Hepatocyte (in vitro differentiated cells): ENCODE results near the gene PLEKHA8. TPM values are rescaled to one million over a fixed set of nuclear protein-coding genes. Genes with fewer than 3 reads are reported as not detected.

ENCODE experiments used
- DNase-seq: peaks from one replicate; pipeline ENCODE4 v3.0.0-alpha.2; 2016; ENCODE audit warnings: low spot score
- H2AFZ ChIP-seq: fragments of 200-600 bp; sonication (generic); 2 replicates; pipeline ENCODE4 v1.6.0; 2016; ENCODE audit warnings: antibody characterized with exemption, mild to moderate bottlenecking
- H3K27ac ChIP-seq: fragments of 200-600 bp; sonication (generic); 2 replicates; pipeline ENCODE4 v1.5.1; 2016; ENCODE audit warnings: mild to moderate bottlenecking
- H3K27me3 ChIP-seq: fragments of 200-600 bp; sonication (generic); 2 replicates; pipeline ENCODE4 v1.6.1; 2016
- H3K36me3 ChIP-seq: fragments of 200-600 bp; sonication (generic); replicated peaks from 2 replicates; pipeline ENCODE4 v1.5.1; 2016; ENCODE audit warnings: low read depth; ENCODE audit not compliant: insufficient read depth
- H3K4me1 ChIP-seq: fragments of 200-600 bp; sonication (generic); 2 replicates; pipeline ENCODE4 v1.5.1; 2016; ENCODE audit warnings: mild to moderate bottlenecking, moderate library complexity; ENCODE audit not compliant: insufficient read depth
- H3K4me2 ChIP-seq: fragments of 200-600 bp; sonication (generic); 2 replicates; pipeline ENCODE4 v1.6.0; 2016
- H3K4me3 ChIP-seq: fragments of 200-600 bp; sonication (generic); 2 replicates; pipeline ENCODE4 v1.5.1; 2016; ENCODE audit warnings: mild to moderate bottlenecking
- H3K79me2 ChIP-seq: fragments of 200-600 bp; sonication (generic); 2 replicates; pipeline ENCODE4 v1.6.0; 2017; ENCODE audit warnings: mild to moderate bottlenecking
- H3K9me2 ChIP-seq: fragments of 200-600 bp; sonication (generic); replicated peaks from 2 replicates; pipeline ENCODE4 v1.6.0; 2017; ENCODE audit warnings: mild to moderate bottlenecking; ENCODE audit not compliant: insufficient read depth
- H3K9me3 ChIP-seq: fragments of 200-600 bp; sonication (generic); 2 replicates; pipeline ENCODE4 v1.5.1; 2016; ENCODE audit warnings: low read depth, mild to moderate bottlenecking
- H4K20me1 ChIP-seq: fragments of 200-600 bp; sonication (generic); 2 replicates; pipeline ENCODE4 v1.6.0; 2016; ENCODE audit warnings: mild to moderate bottlenecking; ENCODE audit not compliant: insufficient read depth, poor library complexity, severe bottlenecking
- CTCF ChIP-seq: fragments of 200-600 bp; sonication (generic); IDR thresholded peaks from 2 replicates; pipeline ENCODE4 v1.5.1; 2016; ENCODE audit warnings: antibody characterized with exemption, mild to moderate bottlenecking; ENCODE audit not compliant: poor library complexity
- EZH2 ChIP-seq: fragments of 200-600 bp; sonication (generic); IDR thresholded peaks from 2 replicates; pipeline ENCODE4 v1.6.1; 2016; ENCODE audit warnings: antibody characterized with exemption, mild to moderate bottlenecking, borderline replicate concordance
- EZH2phosphoT487 ChIP-seq: fragments of 200-600 bp; sonication (generic); IDR thresholded peaks from one replicate; pipeline ENCODE4 v1.6.1; 2018; ENCODE audit warnings: antibody characterized with exemption, mild to moderate bottlenecking, low read depth, moderate library complexity; ENCODE audit not compliant: unreplicated experiment, severe bottlenecking
- WGBS: methylation state at CpG from one replicate; pipeline ENCODE4 v1.1.6; 2016; ENCODE audit warnings: low lambda C conversion rate; ENCODE audit errors: missing lambda C conversion rate; 5-methylcytosine and 5-hydroxymethylcytosine counted together
- polyA plus RNA-seq: library from polyadenylated mRNA; unstranded; fragments of >200 nt; fragmentation: Nextera tagmentation; extraction: Ambion mirVana; gene quantifications from 2 replicates; pipeline ENCODE4 v1.2.1, GENCODE V29; 2016
- total RNA-seq: library from RNA; depleted of rRNA; stranded (reverse); fragments of >200 nt; gene quantifications from 2 replicates; pipeline ENCODE4 v1.2.3, GENCODE V29; 2014

Gene PLEKHA8
- total and polyA plus RNA-seq, 2 experiments from 2014 or later = 8.7 to 17.9 TPM

DNA sequence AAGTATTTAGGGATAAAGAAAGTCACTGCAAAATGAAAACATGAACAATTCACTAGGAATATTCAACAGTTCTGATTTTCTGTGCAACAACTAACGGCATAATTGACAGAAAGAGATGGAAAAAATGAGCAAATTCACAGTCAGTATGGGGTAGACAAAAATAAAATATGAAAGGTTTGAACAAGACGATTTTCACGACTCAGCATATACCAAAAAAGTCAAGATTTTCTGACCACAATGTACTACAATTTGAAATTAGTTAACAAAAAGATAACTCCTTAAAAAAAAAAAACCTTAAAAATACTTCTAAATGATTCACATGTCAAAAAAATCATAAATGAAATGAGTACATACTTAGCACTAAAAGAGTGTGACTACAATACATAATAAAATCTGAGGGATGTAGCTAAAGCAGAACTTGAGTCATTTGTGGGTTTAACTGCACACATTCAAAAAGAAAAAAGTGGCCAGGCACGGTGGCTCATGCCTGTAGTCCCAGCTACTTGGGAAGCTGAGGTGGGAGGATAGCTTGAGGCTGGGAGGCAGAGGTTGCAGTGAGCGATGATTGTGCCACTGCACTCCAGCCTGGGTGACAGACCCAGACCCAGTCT, 84.0 kb downstream of the PLEKHA8 start:
- Histone ChIP-seq H3K4me1 (no peaks in the 10 kb centered on the region), H2AFZ (no peak overlapping the region), H3K27me3 (no peaks in the 10 kb centered on the region), H3K27ac (no peak overlapping the region), H3K9me2 (no peaks in the 10 kb centered on the region), H3K4me2 (no peak overlapping the region), H3K79me2 (no peaks in the 10 kb centered on the region), H3K4me3 (no peak overlapping the region), H3K36me3 (peaks cover 3% of the 10 kb centered on the region), H4K20me1 (no peaks in the 10 kb centered on the region), H3K9me3 (no peaks in the 10 kb centered on the region)
- DNase-seq = no peak
- 97% methylated on average over 5 of the region's 5 CpGs for WGBS
- no peak for TF ChIP-seq CTCF
- TF ChIP-seq EZH2 = no peak
- TF ChIP-seq EZH2phosphoT487 = no peak

DNA sequence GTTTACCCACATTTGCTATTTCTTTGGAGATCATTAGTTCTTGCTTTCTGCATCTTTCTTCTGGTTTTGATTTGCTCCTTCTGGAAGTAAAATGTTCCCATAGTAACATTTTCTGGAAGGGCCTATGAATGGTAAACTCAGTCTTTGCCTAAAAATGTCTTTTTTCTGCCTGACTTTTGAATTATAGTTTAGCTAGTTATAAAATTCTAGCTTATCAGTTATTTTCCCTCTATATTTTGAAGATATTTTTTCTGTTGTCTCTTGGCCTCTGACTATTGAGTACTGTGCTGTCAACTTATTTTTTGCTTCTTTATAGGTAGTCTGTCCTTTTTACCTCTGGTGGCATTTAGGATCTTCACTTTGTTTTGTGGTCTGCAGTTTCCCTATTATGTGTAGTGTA, 84.9 kb downstream of the PLEKHA8 start:
- Histone ChIP-seq H3K27ac (no peak overlapping the region), H3K4me2 (no peak overlapping the region), H3K27me3 (no peaks in the 10 kb centered on the region), H2AFZ (no peak overlapping the region), H3K4me3 (no peak overlapping the region), H3K36me3 (peaks cover 3% of the 10 kb centered on the region), H3K79me2 (no peaks in the 10 kb centered on the region), H3K4me1 (no peaks in the 10 kb centered on the region), H3K9me3 (no peaks in the 10 kb centered on the region), H4K20me1 (no peaks in the 10 kb centered on the region), H3K9me2 (no peaks in the 10 kb centered on the region)
- TF ChIP-seq EZH2phosphoT487 (no peak), CTCF (no peak), EZH2 (no peak)
- DNase-seq = no peak

GRCh38 chr7:30114536-30115238, 86.5 kb downstream of the PLEKHA8 start:
- no peak for DNase-seq
- no peak for TF ChIP-seq EZH2phosphoT487
- no peak for TF ChIP-seq CTCF

More at GRCh38 chr7:30114536-30115238, 86.5 kb downstream of the PLEKHA8 start:
- Histone ChIP-seq H3K27ac (no peak overlapping the region), H3K9me2 (no peaks in the 10 kb centered on the region), H3K4me3 (no peak overlapping the region), H3K4me2 (no peak overlapping the region), H2AFZ (no peak overlapping the region), H3K9me3 (no peaks in the 10 kb centered on the region), H3K4me1 (no peaks in the 10 kb centered on the region), H3K36me3 (peaks cover 3% of the 10 kb centered on the region), H4K20me1 (no peaks in the 10 kb centered on the region), H3K27me3 (no peaks in the 10 kb centered on the region), H3K79me2 (no peaks in the 10 kb centered on the region)
- 69% methylated on average over 3 of the region's 3 CpGs for WGBS
